Panc1 (cell line): ENCODE data around the gene DOK6.

Experiments used
- TF ChIP-seq, protein P1 (sequence below), 2 experiments: IDR thresholded peaks; 2 replicates each; pipeline ENCODE4 v1.6.1; 2011 to 2012; ENCODE audit warnings: low read depth in 2 of 2, control low read depth in 1 of 2, low read length in 1 of 2, mild to moderate bottlenecking in 1 of 2, moderate library complexity in 1 of 2; ENCODE audit not compliant: insufficient read depth in 1 of 2
- TF ChIP-seq, protein P2 (sequence below): fragments of 450-650 bp; IDR thresholded peaks from 2 replicates; pipeline ENCODE4 v1.5.1; 2017; ENCODE audit warnings: mild to moderate bottlenecking

DNA sequence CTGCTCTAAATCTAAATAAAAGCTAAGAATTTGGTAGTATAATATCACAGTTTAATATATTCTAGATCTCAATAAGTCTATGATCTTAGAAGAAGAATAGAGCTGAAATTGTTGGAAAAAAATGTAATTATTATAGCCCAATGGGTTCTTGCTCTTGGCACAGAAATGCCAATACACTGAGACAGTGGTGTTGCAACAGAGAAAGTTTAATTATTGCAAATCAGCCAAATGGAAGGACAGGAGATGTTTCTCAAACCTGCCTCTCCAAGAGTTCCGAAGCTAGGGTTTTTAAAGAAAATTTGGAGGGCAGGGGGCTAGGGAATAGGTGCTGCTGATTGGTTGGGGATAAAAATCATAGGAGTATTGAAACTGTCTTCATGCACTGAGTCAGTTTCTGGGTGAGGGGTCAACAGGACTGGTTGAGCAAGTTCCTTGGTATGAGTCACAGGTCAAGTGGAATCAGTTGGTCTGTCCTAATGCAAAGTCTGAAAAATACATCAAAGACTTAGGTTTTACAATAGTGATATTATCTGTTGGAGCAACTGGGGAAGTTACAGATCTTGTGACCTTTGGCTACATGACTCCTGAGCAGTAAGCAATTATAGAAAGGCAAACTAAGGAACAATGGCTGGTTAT, 318.3 kb downstream of the DOK6 start:
- TF ChIP-seq, protein P1, sequence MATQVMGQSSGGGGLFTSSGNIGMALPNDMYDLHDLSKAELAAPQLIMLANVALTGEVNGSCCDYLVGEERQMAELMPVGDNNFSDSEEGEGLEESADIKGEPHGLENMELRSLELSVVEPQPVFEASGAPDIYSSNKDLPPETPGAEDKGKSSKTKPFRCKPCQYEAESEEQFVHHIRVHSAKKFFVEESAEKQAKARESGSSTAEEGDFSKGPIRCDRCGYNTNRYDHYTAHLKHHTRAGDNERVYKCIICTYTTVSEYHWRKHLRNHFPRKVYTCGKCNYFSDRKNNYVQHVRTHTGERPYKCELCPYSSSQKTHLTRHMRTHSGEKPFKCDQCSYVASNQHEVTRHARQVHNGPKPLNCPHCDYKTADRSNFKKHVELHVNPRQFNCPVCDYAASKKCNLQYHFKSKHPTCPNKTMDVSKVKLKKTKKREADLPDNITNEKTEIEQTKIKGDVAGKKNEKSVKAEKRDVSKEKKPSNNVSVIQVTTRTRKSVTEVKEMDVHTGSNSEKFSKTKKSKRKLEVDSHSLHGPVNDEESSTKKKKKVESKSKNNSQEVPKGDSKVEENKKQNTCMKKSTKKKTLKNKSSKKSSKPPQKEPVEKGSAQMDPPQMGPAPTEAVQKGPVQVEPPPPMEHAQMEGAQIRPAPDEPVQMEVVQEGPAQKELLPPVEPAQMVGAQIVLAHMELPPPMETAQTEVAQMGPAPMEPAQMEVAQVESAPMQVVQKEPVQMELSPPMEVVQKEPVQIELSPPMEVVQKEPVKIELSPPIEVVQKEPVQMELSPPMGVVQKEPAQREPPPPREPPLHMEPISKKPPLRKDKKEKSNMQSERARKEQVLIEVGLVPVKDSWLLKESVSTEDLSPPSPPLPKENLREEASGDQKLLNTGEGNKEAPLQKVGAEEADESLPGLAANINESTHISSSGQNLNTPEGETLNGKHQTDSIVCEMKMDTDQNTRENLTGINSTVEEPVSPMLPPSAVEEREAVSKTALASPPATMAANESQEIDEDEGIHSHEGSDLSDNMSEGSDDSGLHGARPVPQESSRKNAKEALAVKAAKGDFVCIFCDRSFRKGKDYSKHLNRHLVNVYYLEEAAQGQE (IDR thresholded peaks at IDR 0.05; ENCODE audit: insufficient read depth in 1 of 2, low read depth in 2 of 2, low read length in 1 of 2): no peak
- TF ChIP-seq, protein P2, sequence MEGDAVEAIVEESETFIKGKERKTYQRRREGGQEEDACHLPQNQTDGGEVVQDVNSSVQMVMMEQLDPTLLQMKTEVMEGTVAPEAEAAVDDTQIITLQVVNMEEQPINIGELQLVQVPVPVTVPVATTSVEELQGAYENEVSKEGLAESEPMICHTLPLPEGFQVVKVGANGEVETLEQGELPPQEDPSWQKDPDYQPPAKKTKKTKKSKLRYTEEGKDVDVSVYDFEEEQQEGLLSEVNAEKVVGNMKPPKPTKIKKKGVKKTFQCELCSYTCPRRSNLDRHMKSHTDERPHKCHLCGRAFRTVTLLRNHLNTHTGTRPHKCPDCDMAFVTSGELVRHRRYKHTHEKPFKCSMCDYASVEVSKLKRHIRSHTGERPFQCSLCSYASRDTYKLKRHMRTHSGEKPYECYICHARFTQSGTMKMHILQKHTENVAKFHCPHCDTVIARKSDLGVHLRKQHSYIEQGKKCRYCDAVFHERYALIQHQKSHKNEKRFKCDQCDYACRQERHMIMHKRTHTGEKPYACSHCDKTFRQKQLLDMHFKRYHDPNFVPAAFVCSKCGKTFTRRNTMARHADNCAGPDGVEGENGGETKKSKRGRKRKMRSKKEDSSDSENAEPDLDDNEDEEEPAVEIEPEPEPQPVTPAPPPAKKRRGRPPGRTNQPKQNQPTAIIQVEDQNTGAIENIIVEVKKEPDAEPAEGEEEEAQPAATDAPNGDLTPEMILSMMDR: no peak
